T-helper 1 cell (primary cell): ENCODE measurements around the gene CEP97.
"Not testable (repeated sequence)": the region's sequence is repeated elsewhere in the genome, so short reads cannot be mapped to it uniquely, and the experiment has no call there.

Experiments used
- DNase-seq, 5 donors: peaks; one replicate each; pipeline ENCODE4 v3.0.0-alpha.2; 2012 to 2020

Gene CEP97

GRCh38 chr3:101703169-101703568 lies 21.2 kb upstream of the CEP97 start:
- no peak for DNase-seq

- not testable (repeated sequence) for DNase-seq
Observed at GRCh38 chr3:101704639-101705038, 19.8 kb upstream of the CEP97 start.

- no peak for DNase-seq
Observed at GRCh38 chr3:101709126-101709525, 15.3 kb upstream of the CEP97 start.

- DNase-seq = no peak
Observed at GRCh38 chr3:101718455-101718854, 6.0 kb upstream of the CEP97 start.

- DNase-seq = no peak
Observed at GRCh38 chr3:101719604-101720185, 4.7 kb upstream of the CEP97 start.

GRCh38 chr3:101720851-101721840 lies 3.3 kb upstream of the CEP97 start:
- peak in 1 of 5 donors; percentile 52 for DNase-seq

GRCh38 chr3:101722394-101723173 lies 1.8 kb upstream of the CEP97 start:
- DNase-seq = peak in 2 of 5 donors; percentile 3 to 72

GRCh38 chr3:101725194-101725889 lies 928 bp downstream of the CEP97 start:
- peak in 4 of 5 donors; percentile 13 to 20 (median 16) for DNase-seq

- DNase-seq = no peak
Observed at GRCh38 chr3:101725890-101726275, 1.5 kb downstream of the CEP97 start.

- DNase-seq = no peak
Observed at GRCh38 chr3:101729586-101729985, 5.2 kb downstream of the CEP97 start.

GRCh38 chr3:101730839-101731238 lies 6.4 kb downstream of the CEP97 start:
- no peak for DNase-seq

GRCh38 chr3:101732240-101732641 lies 7.8 kb downstream of the CEP97 start:
- DNase-seq = no peak

- DNase-seq = no peak
Observed at GRCh38 chr3:101735833-101736232, 11.4 kb downstream of the CEP97 start.

GRCh38 chr3:101741914-101742313 lies 17.5 kb downstream of the CEP97 start:
- DNase-seq = not testable (repeated sequence)

GRCh38 chr3:101744811-101745210 lies 20.4 kb downstream of the CEP97 start:
- DNase-seq = no peak

- not testable (repeated sequence) for DNase-seq
Observed at GRCh38 chr3:101745934-101746333, 21.5 kb downstream of the CEP97 start.

GRCh38 chr3:101753386-101754113 lies 29.1 kb downstream of the CEP97 start:
- DNase-seq = peak in 3 of 5 donors; percentile 20 to 37 (median 25)

GRCh38 chr3:101758224-101758623 lies 33.8 kb downstream of the CEP97 start:
- DNase-seq = no peak

GRCh38 chr3:101762041-101762646 lies 37.7 kb downstream of the CEP97 start:
- no peak for DNase-seq

- not testable (repeated sequence) for DNase-seq
Observed at GRCh38 chr3:101777745-101778281, 53.4 kb downstream of the CEP97 start.
